GM19463 (cell line): ENCODE measurements around the gene COL20A1.
"Not testable (repeated sequence)": the region's sequence is repeated elsewhere in the genome, so short reads cannot be mapped to it uniquely, and the experiment has no call there.

ENCODE experiments used
- ATAC-seq: cut with Tn5 transposase; IDR thresholded peaks from one replicate; pipeline ENCODE4 v1.9.1; 2021; ENCODE audit warnings: mild to moderate bottlenecking, moderate library complexity; ENCODE audit not compliant: unreplicated experiment

COL20A1 gene

GRCh38 chr20:63330940-63331339 is 38.0 kb downstream of the COL20A1 start:
- no peak for ATAC-seq

GRCh38 chr20:63331741-63332400 is 38.9 kb downstream of the COL20A1 start:
- ATAC-seq = no peak

- no peak for ATAC-seq
These were observed 39.7 kb downstream of the COL20A1 start for GRCh38 chr20:63332488-63333240.

- no peak for ATAC-seq
These were observed 40.4 kb downstream of the COL20A1 start for GRCh38 chr20:63333241-63333836.

GRCh38 chr20:63334356-63334755 is 41.4 kb downstream of the COL20A1 start:
- no peak for ATAC-seq

GRCh38 chr20:63335060-63335459 is 42.1 kb downstream of the COL20A1 start:
- ATAC-seq = not testable (repeated sequence)

- no peak for ATAC-seq
These were observed 42.7 kb downstream of the COL20A1 start for GRCh38 chr20:63335711-63336110.

- no peak for ATAC-seq
These were observed 43.3 kb downstream of the COL20A1 start for GRCh38 chr20:63336232-63336752.

GRCh38 chr20:63337786-63338420 is 44.9 kb downstream of the COL20A1 start:
- no peak for ATAC-seq

GRCh38 chr20:63339154-63340094 is 46.4 kb downstream of the COL20A1 start:
- ATAC-seq = not testable (repeated sequence)

- not testable (repeated sequence) for ATAC-seq
These were observed 47.2 kb downstream of the COL20A1 start for GRCh38 chr20:63340158-63340688.

- no peak for ATAC-seq
These were observed 49.8 kb downstream of the COL20A1 start for GRCh38 chr20:63342561-63343459.

- ATAC-seq = no peak
These were observed 50.8 kb downstream of the COL20A1 start for GRCh38 chr20:63343460-63344445.

- no peak for ATAC-seq
These were observed 51.8 kb downstream of the COL20A1 start for GRCh38 chr20:63344616-63345327.

- ATAC-seq = no peak
These were observed 52.5 kb downstream of the COL20A1 start for GRCh38 chr20:63345328-63346100.
